HCEC 1CT (cell line): Measurements from ENCODE around the gene KRT86.

Experiments used
- DNase-seq: peaks from one replicate; pipeline ENCODE4 v3.0.0-alpha.2; 2017

KRT86 gene

GRCh38 chr12:52317468-52318052, 43.1 kb downstream of the KRT86 start:
- no peak for DNase-seq

- no peak for DNase-seq
Observed at GRCh38 chr12:52318241-52318990, 44.0 kb downstream of the KRT86 start.

- no peak for DNase-seq
Observed at GRCh38 chr12:52319097-52319496, 44.7 kb downstream of the KRT86 start.

- DNase-seq: no peak
Observed at GRCh38 chr12:52320784-52321400, 46.4 kb downstream of the KRT86 start, which contains the start of gene KRT83. Gene KRT83 (minus strand): TSS chr12:52321398. CDS start chr12:52321335, 63 bp downstream.

DNA sequence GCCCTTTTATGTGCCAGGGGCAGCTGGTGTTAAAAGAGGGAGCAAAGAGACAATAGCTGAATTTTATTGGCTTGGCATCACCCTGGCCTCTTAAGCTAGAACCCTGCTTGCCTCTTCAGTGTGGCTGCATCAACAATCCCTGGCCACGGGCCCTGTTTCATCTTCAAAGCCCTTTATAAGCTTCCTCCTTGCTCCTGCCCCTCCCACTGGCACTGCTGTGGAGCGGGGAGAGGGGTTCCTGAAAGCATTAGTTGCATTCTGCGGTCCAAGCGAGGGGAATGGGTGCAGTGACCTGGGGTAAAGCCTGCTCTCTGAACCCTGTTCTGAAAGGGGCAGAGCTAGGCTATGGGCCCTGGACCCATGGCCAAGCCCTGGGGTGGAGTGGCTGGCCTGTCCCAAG, 47.0 kb downstream of the KRT86 start:
- DNase-seq: no peak

- DNase-seq: no peak
Observed at GRCh38 chr12:52322069-52322468, 47.6 kb downstream of the KRT86 start.

DNA sequence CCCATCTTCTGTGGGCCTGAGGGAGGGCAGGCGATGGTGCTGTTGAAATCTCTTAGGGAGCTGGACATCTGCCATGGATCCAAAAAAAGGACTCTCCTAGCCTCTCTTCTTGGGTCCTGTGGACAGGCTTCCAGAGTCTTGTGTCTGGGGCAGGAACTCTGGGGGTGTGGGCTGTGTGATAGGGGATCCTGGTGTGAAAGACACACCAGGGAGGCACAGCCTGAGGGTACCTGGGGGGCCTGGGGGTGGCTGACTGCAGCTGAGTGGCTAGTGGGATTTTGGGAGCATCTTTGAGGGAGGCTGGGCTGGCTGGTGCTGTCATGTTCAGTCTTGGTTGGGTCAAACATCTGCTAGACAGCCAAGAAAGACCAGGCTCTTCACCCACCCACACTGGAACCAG, 48.6 kb downstream of the KRT86 start:
- DNase-seq: no peak

DNA sequence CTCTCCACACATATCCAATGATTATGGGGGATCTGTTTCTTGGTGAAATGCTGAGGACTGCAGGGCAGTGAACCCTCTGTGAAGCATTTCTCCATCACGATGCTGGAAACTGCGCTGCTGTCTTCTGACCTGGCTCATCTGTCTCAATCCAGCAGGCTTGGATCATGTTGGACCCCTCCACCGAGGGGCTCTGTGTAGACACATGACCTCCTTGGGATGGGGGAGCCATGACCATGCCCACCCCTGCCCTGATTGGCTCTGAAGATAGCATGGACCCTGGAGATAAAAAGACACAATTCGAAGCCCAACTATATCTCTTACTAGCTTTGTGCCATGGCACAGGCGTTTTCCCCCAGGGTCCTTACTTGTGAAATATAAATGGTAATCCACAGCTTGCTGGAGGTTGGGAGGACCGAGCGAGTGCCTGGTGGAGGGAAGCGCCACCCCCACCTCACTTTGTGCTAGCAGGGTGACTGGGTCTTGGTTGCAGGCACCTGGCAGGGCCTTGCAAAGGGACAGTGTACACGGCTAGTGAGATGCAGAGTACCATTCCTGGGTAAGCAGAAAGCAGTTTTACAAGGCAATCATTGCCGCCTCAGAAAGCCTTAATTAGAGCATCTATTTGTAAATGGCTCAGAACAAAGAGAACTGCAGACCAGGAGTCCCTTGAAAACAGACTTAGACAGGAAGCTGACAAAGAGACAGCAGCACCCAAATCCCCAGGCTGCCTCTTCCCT, 49.1 kb downstream of the KRT86 start:
- no peak for DNase-seq

DNA sequence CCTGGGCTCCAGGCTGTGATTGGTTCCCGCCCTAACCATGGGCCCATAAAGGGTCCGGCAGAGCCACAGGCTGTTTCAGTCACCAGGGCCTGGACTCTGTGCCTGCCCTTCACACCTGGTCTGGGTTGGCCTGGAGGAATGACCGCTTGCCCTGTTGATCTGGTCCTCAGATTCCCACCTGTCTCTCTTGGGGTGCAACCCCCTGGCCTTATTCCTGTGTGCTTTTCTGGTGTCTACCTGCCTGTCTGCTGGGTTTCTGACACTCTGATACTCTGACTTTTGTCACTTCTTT, 49.7 kb downstream of the KRT86 start:
- no peak for DNase-seq

GRCh38 chr12:52327052-52327829, 52.8 kb downstream of the KRT86 start:
- peak; percentile 92 for DNase-seq

GRCh38 chr12:52327830-52328500, 53.5 kb downstream of the KRT86 start:
- DNase-seq: no peak

GRCh38 chr12:52331039-52331438, 56.6 kb downstream of the KRT86 start:
- no peak for DNase-seq

DNA sequence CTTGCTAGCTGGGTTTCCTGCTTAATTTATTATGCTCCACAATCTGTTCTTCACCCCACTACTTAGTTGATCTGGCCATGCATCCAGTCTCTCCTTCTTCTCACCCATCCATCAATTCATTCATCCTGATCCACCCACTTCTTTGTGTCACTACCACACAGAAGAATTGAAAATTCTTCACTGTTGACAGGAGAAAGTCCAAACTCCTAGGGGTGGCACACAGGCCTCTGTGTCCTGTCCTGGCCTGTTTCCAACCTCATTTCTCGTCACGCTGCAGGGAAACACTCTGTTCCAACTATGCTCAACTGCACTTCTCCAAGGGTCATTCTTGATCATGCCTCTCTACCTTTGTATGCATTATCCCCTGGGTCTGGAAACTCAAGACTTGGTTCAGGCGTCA, 57.4 kb downstream of the KRT86 start:
- DNase-seq: no peak

GRCh38 chr12:52332381-52332780, 57.9 kb downstream of the KRT86 start:
- no peak for DNase-seq

DNA sequence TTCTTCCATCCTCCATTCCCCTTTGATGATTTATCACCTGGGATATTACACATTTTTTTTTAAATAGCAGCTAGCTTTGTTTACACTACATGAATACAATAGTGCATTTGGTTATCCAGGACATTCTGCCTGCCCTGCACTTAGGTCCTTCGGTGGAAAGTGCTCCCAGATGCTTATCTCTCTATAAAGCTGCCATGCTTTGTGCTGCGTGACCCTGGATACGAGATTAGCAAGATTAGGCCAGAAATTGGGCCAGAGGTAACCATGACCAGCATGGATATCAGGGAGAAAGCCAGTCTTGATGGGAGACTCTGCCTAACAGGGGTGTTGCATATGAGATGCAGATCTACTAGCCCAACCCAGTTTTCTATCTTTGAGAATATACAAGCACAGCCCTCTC, 58.9 kb downstream of the KRT86 start:
- DNase-seq: no peak

- DNase-seq: no peak
Observed at GRCh38 chr12:52334185-52334584, 59.7 kb downstream of the KRT86 start.

DNA sequence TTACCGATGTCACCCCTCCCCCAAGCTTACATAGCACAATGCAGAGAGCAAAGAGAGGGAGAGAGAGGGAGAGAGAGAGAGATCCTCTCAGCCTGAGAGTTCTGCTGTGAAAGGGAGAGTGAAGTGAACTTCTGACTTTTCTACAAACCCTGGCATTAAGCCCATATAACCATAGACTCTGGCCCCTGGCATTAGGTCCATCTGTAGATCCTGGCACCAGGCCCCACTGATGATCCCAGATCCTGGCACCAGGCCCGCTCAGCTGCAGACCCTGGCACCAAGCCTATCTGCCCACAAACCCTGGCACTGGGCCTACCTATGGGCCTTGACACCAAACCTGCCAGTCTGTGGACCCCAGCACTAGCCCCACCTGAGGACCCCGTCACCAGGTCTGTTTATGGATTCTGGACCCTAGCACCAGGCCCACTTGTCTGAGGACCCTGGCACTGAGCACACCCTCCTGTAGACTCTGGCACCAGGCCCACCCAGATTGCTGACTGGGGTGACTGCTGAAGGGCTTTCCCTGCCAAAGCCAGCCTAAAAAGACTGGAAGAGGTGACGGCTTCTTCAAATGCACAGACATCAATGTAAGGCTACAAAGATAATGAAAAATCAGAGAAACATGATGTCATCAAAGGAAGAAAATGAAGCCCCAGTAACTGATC, 61.3 kb downstream of the KRT86 start:
- DNase-seq: no peak

GRCh38 chr12:52336641-52337040, 62.2 kb downstream of the KRT86 start:
- no peak for DNase-seq

GRCh38 chr12:52337054-52337453, 62.6 kb downstream of the KRT86 start:
- DNase-seq: no peak

- DNase-seq: no peak
Observed at GRCh38 chr12:52338241-52338960, 64.0 kb downstream of the KRT86 start.

GRCh38 chr12:52341066-52341580, 66.7 kb downstream of the KRT86 start:
- DNase-seq: no peak
